Measurements from ENCODE around the gene AQP5.

Gene AQP5

GRCh38 chr12:49932533-49933130 lies 29.0 kb upstream of the AQP5 start:
- FAIRE-seq: no peak

- no peak for FAIRE-seq
Observed at GRCh38 chr12:49933796-49934195, 27.9 kb upstream of the AQP5 start.

GRCh38 chr12:49934505-49934904 lies 27.2 kb upstream of the AQP5 start:
- FAIRE-seq: no peak

GRCh38 chr12:49936925-49937324 lies 24.7 kb upstream of the AQP5 start:
- no peak for FAIRE-seq

GRCh38 chr12:49937639-49938300 lies 23.9 kb upstream of the AQP5 start:
- no peak for FAIRE-seq

- FAIRE-seq: no peak
Observed at GRCh38 chr12:49939307-49939706, 22.4 kb upstream of the AQP5 start.

GRCh38 chr12:49939707-49940106 lies 22.0 kb upstream of the AQP5 start:
- no peak for FAIRE-seq

- FAIRE-seq: no peak
Observed at GRCh38 chr12:49941556-49942511, 19.8 kb upstream of the AQP5 start.

GRCh38 chr12:49942512-49942893 lies 19.2 kb upstream of the AQP5 start:
- no peak for FAIRE-seq

GRCh38 chr12:49942921-49943624 lies 18.6 kb upstream of the AQP5 start:
- no peak for FAIRE-seq

GRCh38 chr12:49943625-49943960 lies 18.1 kb upstream of the AQP5 start:
- FAIRE-seq: no peak

- FAIRE-seq: no peak
Observed at GRCh38 chr12:49944046-49944445, 17.6 kb upstream of the AQP5 start.

- FAIRE-seq: no peak
Observed at GRCh38 chr12:49944718-49945117, 17.0 kb upstream of the AQP5 start.

- no peak for FAIRE-seq
Observed at GRCh38 chr12:49945394-49946080, 16.1 kb upstream of the AQP5 start.

- FAIRE-seq: no peak
Observed at GRCh38 chr12:49946086-49946485, 15.6 kb upstream of the AQP5 start.

- no peak for FAIRE-seq
Observed at GRCh38 chr12:49946497-49946896, 15.2 kb upstream of the AQP5 start.

GRCh38 chr12:49947593-49948226 lies 14.0 kb upstream of the AQP5 start:
- no peak for FAIRE-seq

- no peak for FAIRE-seq
Observed at GRCh38 chr12:49948866-49949845, 12.5 kb upstream of the AQP5 start.

- FAIRE-seq: no peak
Observed at GRCh38 chr12:49949866-49950265, 11.8 kb upstream of the AQP5 start.

GRCh38 chr12:49950273-49951251 lies 11.1 kb upstream of the AQP5 start, which contains the start of gene AQP2:
Gene AQP2, plus strand, starts transcription at chr12:49950737. Its CDS starts 94 bp downstream, at chr12:49950831.
- no peak for FAIRE-seq
